ENCODE results near the gene CCDC85C. TPM values are rescaled to one million over a fixed set of nuclear protein-coding genes. Genes with fewer than 3 reads are reported as not detected.

The CCDC85C gene
- total RNA-seq, 1 donor from 2014 or later = 1.9 TPM

DNA sequence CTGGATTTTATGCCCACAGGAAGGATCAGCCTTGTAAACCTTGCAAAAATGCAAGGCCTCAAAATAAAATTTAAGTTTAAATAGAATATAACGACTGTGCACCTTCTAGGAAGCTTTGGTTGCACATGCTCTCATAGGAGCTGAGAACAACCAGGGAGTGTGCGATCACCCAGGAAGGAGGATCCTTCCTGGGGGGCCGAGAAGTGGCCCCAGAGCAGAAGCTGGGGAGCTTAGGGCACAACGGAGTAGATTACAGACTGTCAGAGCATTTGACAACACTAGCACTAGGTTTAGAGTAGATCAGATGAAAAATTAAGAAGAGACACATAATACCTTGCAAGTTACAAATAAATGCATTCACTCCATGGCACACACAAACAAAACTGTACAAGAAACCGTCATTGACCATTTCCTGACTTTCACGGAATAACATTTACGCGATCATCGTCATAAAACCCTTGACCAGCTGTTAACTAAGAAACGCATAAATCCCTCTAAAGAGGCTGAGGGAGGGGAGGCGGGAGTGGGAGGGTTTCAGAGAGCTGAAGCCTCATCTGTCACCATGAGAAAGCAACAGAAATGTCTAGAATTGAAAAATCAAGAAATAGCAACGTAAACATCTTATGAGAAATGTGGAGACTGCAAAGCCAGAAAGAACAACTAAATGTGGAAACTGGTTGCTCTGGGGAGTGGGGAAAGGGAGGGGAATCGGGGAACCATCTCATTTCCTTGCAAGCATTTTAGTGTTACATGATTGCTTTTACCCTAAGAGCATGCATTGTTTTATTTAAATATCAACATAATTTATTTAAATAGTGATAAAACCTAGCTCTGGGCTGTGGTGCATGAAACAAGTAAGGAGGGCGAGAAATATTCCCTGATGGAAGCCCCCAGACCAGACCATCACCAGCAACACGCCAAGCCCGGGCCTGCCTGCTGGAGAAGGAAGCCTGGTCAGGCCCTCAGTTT, 13.1 kb upstream of the CCDC85C start:
- H3K4me3 Mint-ChIP-seq = no peak overlapping the region
- H3K4me1 Mint-ChIP-seq = no peaks in the 10 kb centered on the region
- intact Hi-C loops (cut with micrococcal nuclease) = no loop called here
- no peaks in the 10 kb centered on the region for H3K36me3 Mint-ChIP-seq (ENCODE audit: low read depth)
- H3K27me3 Mint-ChIP-seq = peaks cover 26% of the 10 kb centered on the region
- TF ChIP-seq, protein P1, sequence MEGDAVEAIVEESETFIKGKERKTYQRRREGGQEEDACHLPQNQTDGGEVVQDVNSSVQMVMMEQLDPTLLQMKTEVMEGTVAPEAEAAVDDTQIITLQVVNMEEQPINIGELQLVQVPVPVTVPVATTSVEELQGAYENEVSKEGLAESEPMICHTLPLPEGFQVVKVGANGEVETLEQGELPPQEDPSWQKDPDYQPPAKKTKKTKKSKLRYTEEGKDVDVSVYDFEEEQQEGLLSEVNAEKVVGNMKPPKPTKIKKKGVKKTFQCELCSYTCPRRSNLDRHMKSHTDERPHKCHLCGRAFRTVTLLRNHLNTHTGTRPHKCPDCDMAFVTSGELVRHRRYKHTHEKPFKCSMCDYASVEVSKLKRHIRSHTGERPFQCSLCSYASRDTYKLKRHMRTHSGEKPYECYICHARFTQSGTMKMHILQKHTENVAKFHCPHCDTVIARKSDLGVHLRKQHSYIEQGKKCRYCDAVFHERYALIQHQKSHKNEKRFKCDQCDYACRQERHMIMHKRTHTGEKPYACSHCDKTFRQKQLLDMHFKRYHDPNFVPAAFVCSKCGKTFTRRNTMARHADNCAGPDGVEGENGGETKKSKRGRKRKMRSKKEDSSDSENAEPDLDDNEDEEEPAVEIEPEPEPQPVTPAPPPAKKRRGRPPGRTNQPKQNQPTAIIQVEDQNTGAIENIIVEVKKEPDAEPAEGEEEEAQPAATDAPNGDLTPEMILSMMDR (IDR thresholded peaks at IDR 0.05) = no peak
- DNase-seq (no peak), ATAC-seq (ENCODE audit: low read depth) (no peak)
- no peak overlapping the region for H3K27ac Mint-ChIP-seq
- ChIA-PET CTCF (no interaction called here), POLR2A (no interaction called here)
- H3K9me3 Mint-ChIP-seq = no peaks in the 10 kb centered on the region

DNA sequence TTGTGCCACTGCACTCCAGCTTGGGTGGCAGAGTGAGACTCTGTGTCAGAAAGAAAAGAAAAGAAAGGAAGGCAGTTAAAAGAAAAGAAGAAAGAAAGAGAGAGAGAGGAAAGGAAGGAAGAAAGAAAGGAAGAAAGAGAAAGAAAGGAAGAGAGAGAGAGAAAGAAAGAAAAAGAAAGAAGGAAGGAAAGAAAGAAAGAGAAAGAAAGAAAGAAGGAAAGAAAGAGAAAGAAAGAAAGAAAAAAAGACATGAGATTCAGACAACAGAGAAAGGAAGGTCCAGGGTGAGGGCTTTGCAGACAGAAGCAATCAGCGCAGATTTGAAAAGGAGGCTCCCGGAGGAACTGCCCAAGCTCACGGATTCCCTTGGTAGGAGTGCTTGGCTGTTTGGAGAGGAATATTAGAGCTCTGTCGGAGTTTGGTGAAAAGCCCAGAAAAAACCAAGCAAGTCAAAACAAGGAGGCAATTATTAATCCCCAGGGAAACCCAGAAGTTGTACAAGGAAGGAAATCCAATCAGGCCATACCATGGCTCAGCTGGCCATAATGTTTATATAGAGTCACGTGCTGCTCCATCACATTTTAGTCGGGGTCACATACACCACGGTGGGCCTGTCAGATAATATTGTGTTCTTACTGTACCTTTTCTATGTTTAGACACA, 11.6 kb upstream of the CCDC85C start:
- TF ChIP-seq, protein P1 (IDR thresholded peaks at IDR 0.05) = no peak
- Mint-ChIP-seq H3K27ac (no peak overlapping the region), H3K4me1 (no peaks in the 10 kb centered on the region), H3K9me3 (no peaks in the 10 kb centered on the region), H3K4me3 (no peak overlapping the region), H3K36me3 (ENCODE audit: low read depth) (no peaks in the 10 kb centered on the region), H3K27me3 (peaks cover 26% of the 10 kb centered on the region)
- ChIA-PET CTCF (no interaction called here), POLR2A (no interaction called here)
- DNase-seq (no peak), ATAC-seq (ENCODE audit: low read depth) (no peak)
- intact Hi-C loops (cut with micrococcal nuclease) = no loop called here

DNA sequence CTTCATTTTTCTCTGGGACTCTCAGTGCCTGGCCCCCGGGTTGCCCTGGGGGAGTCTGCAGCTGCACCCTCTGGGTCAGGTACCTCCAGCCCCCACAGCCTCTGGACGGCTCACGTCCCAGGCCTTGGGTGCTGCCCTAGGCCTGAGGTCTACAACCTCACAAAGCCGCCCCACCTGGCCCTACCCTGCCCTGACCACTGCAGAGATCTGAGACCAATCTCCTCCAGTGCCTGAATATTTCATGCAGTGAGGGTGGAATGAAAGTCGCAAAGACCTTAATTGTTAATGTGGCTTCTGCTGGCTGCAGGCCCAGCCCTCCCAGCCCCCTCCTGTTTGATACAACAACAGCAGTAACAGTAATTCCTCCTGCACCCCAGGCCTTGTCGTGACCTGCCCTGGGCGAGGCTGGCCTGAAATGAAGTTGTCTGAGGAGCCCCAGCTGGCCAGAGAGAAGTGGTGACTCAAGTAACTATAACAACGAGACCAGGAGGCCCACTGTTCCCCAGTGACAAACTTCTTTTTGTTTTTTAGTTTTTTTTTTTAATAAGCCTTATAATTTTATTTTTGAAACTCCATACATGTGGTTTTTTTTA, 8.8 kb upstream of the CCDC85C start:
- POLR2A ChIA-PET = no interaction called here
- Mint-ChIP-seq H3K9me3 (no peaks in the 10 kb centered on the region), H3K36me3 (ENCODE audit: low read depth) (no peaks in the 10 kb centered on the region), H3K4me3 (no peak overlapping the region), H3K27me3 (peaks cover 25% of the 10 kb centered on the region), H3K4me1 (no peaks in the 10 kb centered on the region), H3K27ac (no peak overlapping the region)
- TF ChIP-seq, protein P1 (IDR thresholded peaks at IDR 0.05) = no peak
- intact Hi-C loops (cut with micrococcal nuclease) = no loop called here
- ATAC-seq (ENCODE audit: low read depth) (no peak), DNase-seq (no peak)
- CTCF ChIA-PET = no interaction called here

DNA sequence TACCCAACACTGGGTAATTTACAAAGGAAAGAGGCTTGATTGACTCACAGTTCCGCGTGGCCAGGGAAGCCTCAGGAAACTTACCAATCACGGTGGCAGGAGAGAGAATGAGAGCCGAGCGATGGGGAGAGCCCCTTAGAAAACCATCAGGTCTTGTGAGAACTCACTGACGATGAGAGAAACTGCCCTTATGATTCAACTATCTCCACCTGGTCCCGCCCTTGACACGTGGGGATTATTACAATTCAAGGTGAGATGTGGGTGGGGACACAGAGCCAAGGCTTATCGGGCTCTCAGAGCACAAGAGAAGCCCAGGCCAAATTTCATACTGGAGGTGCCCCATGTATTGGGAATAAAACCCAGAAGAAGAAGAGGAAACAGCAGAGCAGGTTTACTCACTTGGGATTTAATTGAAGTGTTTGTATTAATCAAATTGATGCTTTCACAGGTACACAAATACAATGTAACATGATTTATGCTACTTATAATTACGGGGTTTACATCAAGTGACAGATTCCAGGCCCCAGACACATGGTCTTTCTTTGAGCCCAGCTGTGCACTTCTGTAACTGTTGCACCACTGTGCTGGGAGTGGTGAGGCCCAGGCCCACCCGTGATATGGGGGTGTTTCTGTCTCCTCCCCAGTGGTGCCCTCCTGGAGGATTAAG, 8.2 kb upstream of the CCDC85C start:
- Mint-ChIP-seq H3K27me3 (peaks cover 20% of the 10 kb centered on the region), H3K4me1 (no peaks in the 10 kb centered on the region), H3K4me3 (no peak overlapping the region), H3K27ac (no peak overlapping the region), H3K9me3 (no peaks in the 10 kb centered on the region), H3K36me3 (ENCODE audit: low read depth) (no peaks in the 10 kb centered on the region)
- TF ChIP-seq, protein P1 (IDR thresholded peaks at IDR 0.05) = no peak
- intact Hi-C loops (cut with micrococcal nuclease) = no loop called here
- DNase-seq (no peak), ATAC-seq (ENCODE audit: low read depth) (no peak)
- POLR2A ChIA-PET = no interaction called here
- CTCF ChIA-PET = no interaction called here

Data from activated B cell treated with CpG ODN at 0.5 μM for 24 hours (primary cell).